HG02623 (cell line): ENCODE results near the gene PELI2.

Experiments
- ATAC-seq: cut with Tn5 transposase; IDR thresholded peaks from one replicate; pipeline ENCODE4 v1.9.1; 2021; ENCODE audit warnings: moderate library complexity; ENCODE audit not compliant: unreplicated experiment

PELI2 gene

DNA sequence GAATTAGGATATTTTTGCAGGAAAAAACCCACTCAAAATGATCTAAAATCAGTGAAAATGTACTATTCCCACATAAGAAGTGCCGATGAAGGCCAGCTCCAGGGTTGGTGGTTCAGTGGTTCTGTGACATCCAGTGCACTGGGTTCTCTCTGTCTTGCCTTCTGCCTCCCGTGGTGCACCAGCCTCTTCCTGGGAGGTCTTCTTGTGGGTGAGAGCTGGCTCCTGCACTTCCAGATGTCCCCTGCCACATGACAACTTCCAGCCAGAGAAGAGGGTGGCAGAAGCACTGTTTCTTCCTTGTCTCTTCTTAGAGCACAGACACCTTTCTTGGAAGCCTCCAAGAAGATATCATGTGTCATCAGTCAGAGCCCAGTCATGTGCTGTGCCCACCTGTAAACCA, 170.9 kb downstream of the PELI2 start:
- no peak for ATAC-seq

DNA sequence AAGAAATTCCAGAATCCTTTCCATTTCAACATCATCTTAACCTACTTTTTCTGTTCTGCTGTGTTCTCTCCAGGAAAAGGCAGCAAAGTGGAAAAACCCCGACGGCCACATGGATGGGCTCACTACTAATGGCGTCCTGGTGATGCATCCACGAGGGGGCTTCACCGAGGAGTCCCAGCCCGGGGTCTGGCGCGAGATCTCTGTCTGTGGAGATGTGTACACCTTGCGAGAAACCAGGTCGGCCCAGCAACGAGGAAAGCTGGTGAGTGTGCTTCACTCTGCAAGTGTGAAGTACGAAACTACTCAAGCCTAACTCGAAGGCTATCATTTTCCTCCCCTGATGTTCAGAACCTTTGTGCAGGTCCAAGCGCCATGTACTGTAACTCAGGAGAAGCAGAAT, 172.0 kb downstream of the PELI2 start:
- no peak for ATAC-seq

DNA sequence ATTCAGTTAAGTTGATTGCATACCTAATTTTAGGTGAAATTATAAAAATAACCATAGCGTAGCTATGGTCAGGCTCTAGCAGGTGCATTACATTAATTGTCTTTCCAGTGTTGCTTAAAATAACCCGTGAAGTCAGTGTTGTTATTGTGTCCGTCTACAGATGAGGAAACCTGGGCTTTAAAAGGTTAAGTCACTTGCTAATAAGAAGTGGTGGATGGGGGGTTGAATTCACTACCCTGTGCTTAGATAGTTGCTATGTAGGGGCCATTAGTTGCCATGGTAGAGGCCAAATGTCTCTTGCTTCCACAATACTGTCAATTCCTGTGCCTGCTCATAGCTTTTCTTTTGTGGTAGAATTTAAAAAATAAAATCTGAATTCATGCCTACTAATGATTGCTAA, 174.8 kb downstream of the PELI2 start:
- no peak for ATAC-seq

GRCh38 chr14:56293506-56293905, 175.3 kb downstream of the PELI2 start:
- no peak for ATAC-seq

DNA sequence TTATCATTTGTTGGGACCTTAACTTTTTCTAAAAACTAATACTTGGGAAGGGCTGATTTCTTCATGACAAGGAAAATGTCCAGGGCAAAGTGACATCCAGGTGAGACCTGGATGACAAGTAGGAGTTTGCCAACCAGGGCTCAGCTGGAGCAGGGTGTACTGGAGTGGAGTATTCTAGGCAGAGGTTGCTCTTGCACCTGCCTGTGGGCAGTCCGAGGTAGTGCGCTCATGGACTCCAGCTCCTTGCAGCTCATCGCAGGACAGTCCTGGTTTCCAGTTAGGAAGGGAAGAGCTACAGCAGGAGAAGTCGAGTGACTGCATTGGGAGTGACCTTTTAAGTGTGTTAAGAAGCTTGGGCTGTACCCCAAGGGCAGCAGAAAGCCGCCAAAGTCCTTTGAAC, 175.9 kb downstream of the PELI2 start:
- ATAC-seq: no peak

- ATAC-seq: no peak
These were observed 177.5 kb downstream of the PELI2 start for GRCh38 chr14:56295743-56296142.

DNA sequence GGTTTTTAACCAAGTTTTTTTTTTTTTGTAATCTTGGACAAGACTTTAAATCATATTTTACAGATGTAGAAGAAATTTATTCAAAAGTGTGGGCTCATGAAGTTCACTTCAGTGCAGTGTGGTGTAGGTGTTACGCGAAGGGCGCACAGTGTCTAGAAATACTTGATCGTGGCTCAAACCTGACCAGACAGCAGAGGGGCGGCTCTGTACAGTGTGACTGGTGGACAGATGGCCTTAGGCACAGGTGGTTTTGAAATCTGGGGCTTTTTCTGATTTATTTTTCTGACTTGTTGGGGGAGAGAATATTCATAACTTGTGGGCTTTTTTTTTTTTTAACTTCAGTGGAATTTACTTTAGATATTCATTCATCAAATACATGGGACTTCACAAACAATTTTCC, 179.2 kb downstream of the PELI2 start:
- no peak for ATAC-seq

DNA sequence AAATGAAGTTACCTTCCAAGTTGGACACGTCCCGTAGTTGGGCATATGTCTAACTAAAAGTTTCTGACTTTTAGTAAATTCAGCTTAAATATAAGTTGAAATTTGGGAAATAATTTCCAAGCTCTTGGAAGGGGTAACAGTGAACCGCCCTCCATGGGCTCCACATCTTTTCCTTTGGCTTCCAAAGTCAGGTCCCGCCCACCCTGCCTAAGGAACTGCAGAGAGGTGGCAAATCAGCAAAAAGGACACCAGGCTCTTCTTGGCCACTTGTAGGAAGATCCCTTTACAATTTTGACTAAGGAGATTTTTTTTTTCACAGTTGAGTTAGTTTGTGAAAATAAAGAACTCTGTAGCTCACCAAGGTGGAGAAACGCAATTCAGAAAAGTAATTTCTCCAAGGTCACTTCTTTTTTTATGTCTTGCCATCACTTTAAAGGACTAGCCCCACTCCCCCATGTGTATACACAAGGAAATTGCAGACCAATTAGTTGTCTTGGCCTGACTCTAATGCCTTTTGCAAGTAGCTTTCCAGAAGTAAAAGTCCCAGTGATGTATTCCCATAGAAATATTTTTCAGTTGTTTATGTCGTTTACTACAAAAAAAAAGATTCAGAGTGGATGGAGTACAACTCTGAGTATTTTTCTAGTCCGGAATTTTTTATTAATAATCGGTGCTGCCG, 181.2 kb downstream of the PELI2 start:
- no peak for ATAC-seq

GRCh38 chr14:56300495-56300894, 182.3 kb downstream of the PELI2 start:
- no peak for ATAC-seq

- no peak for ATAC-seq
These were observed 186.2 kb downstream of the PELI2 start for GRCh38 chr14:56304456-56304855.

DNA sequence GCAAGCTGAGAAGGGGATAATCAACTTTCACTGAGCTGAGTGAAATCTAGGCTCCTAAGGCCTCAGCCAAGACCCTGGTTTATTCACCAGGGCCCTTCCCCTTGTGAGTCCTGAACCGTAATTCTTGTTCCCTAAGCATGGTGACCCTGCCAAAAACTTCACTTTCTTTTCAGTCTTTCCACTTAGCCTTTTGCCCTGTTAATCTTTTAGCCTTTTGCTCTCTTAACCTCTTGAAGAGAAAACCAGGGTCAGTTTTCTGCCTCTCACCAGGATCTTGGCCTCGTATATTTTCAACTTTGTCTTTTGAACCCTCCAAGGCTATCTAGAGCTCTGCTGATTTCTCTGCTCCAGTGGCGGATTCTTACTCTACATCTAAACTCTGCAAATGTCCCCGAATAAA, 191.0 kb downstream of the PELI2 start:
- no peak for ATAC-seq

GRCh38 chr14:56310643-56311042, 192.4 kb downstream of the PELI2 start:
- ATAC-seq: no peak

DNA sequence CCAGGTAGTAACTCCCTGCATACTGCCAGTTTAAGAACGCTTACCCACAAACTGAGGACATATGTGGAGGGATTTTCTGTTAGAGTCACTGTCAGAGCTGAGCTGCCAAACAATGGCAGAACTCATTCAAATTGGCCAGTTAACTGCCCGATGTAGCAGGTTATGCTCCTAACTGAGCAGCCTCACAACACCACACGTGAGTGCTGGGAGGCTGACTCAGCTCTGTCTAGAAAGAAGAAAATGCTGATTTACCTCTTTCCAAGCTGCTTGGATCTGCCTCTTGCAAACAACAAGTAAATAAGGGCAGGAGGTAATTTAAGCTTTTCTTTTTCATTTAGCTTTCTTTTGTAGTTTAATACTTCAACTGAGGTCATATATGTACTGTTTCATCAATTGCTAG, 195.6 kb downstream of the PELI2 start:
- ATAC-seq: no peak

DNA sequence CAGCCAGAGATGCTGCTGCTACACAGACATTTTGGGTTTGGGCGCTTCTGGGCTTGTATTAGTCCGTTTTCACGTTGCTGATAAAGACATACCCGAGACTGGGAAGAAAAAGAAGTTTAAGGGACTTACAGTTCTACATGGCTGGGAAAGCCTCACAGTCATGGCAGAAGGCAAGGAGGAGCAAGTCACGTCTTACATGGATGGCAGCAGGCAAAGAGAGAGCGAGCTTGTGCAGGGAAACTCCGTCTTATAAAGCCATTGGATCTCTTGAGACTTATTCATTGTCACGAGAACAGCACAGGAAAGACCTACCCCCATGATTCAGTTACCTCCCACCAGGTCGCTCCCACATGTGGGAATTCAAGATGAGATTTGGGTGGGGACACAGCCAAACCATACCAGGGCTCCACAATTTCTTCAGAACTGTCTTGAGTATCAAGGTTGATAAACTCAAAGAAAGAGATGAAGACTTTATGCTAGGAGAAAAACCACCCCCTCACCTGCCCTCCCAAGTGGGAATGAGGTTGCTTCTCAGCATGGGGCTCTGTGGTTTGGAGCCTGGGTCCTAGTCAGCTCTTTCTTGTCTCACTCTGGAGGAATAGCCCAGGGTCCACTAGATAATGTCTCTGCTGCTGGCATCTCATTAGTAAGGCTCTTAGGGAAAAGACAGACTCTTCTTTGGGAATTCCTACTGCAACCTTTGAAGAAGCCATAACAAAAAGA, 200.3 kb downstream of the PELI2 start:
- no peak for ATAC-seq

DNA sequence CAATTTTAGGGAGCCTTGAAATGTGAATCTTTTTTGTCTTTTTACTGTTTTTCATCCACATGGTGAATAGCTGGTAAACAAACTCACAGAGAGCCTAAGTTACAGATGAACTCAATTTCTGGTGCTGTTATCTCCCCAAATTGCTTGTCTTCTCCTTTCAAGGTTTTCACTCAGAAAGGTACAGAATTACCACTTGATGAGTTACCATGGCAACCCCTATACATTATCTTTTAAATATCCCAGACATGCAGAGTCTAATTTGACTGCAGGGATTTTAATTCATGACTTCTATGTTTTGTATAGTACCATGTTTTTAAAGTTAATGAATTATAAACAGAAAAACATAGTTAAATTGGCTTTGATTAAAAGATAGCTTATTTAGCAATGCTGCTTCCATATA, 203.7 kb downstream of the PELI2 start:
- no peak for ATAC-seq

DNA sequence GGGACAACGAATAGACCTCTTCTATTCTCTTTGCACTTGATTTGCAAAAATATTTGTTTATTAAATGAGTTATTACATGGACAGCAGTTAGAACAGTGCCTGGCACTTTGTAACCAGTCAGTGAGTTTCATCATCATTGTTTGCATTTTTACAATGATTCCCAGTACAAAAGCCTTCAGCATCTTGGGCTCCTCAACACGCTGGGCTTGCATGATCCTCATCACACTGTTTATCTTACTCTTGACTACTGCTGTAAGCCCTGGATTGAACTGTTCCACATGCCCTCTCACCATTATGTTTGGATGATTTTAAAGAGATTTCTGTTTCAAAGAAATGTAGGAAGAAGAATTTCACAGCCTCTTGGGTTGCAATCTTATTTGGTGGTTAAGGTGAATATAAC, 204.3 kb downstream of the PELI2 start:
- no peak for ATAC-seq

DNA sequence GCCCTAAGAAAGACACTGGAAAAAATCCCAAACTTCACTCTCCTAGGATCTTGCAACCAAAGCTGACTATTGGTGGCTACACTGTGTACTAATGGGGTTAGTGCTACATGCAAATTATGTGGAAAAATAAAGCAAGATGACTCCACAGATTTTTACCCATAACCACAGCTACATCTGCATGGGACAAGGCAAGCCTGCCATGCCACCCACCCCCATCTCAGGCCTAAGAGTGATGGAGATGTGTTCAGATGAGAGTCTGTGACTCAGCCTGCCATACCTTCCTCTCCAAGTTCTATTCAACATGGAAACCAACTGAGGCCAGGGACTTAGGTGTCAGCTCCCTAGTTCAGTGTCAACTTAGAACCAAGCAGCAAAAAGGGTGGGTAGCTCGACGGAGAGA, 206.2 kb downstream of the PELI2 start:
- no peak for ATAC-seq

DNA sequence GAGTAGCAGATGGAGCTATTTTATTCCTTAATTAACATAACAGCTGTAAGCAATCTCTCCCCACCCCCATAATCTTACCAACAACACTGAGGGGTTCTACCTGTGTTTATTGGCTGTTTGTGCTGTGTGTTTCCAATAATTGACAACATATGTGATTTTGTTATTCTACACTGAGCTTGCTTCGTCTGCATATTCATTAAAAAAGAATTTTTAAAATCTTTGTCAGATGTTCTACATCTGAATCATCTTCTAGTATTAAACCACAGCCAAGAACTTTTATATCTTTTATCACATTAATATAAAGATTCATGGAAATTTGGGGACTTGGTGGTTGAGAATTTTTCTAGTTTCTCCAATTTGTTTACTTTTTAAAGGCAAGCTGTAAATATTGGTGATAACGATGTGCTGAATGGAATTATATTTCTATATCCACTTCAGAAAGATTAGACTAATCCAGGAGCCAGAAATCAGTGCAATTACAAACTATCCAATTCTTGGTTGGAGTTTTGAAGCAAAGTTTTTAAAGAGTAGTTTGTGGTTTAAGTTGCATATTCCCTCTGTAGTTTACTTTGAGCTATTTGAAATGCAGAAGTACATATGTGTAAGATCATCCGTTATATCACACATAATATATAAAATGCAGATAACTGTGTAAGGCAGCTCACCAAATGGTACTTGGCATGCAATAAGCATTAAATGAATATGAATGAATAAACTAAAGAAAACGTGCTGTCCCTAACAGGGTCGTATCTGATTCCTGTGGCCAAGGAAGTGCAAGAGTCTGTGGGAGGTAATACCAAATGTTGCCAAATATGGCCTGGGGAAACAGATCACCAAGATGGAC, 206.9 kb downstream of the PELI2 start:
- no peak for ATAC-seq

GRCh38 chr14:56328021-56328420, 209.8 kb downstream of the PELI2 start:
- no peak for ATAC-seq

- no peak for ATAC-seq
These were observed 213.5 kb downstream of the PELI2 start for GRCh38 chr14:56331592-56332216.
